B cell (primary cell): ENCODE data around the gene MMP8. TPM values are rescaled to one million over a fixed set of nuclear protein-coding genes. Genes with fewer than 3 reads are reported as not detected.

ENCODE experiments used
- ATAC-seq: fragments of 200-7000 bp; cut with Tn5 transposase; one replicate; pipeline ENCODE4 v1.10.0; 2021; ENCODE audit warnings: low read depth, mild to moderate bottlenecking, moderate number of reproducible peaks, moderate library complexity
- CTCF ChIA-PET: fragments of 350-600 bp; sonication (Branson Sonifier 250); formaldehyde crosslinking; loops from one replicate; lab custom pipeline; 2021; ENCODE audit warnings: antibody characterized with exemption, inconsistent platforms; lab: Charles Lee
- POLR2A ChIA-PET: fragments of 350-600 bp; sonication (Branson Sonifier 250); formaldehyde crosslinking; loops from one replicate; lab custom pipeline; 2021; ENCODE audit warnings: antibody characterized with exemption; lab: Charles Lee
- DNase-seq: peaks from one replicate; pipeline ENCODE4 v3.0.0; 2013
- H2AFZ ChIP-seq: 2 replicates; pipeline ENCODE4 v1.6.1; 2012; ENCODE audit warnings: mild to moderate bottlenecking, low read depth, low read length; ENCODE audit not compliant: insufficient read depth, poor library complexity, severe bottlenecking
- H3K27ac ChIP-seq, 2 donors: 1 replicate in 1 of 2; 2 replicates in 1 of 2; pipeline ENCODE4 v1.5.1; 2012 to 2013; ENCODE audit warnings: low read length in 2 of 2, mild to moderate bottlenecking in 2 of 2, moderate library complexity in 1 of 2
- H3K27me3 ChIP-seq, 4 experiments: fragments of 200-600 bp in 1 of 4; sonication (generic) in 1 of 4; replicated peaks in 1 of 4; 1 replicate in 2 of 4; 2 replicates in 2 of 4; pipeline versions ENCODE4 v1.6.1 to v1.7.0; 2013 to 2016; ENCODE audit warnings: low read length in 3 of 4, mild to moderate bottlenecking in 2 of 4, mixed read lengths in 1 of 4, moderate library complexity in 1 of 4; ENCODE audit not compliant: insufficient read depth in 4 of 4, control insufficient read depth in 3 of 4; ENCODE audit errors: control extremely low read depth in 1 of 4
- H3K36me3 ChIP-seq, 2 experiments: replicated peaks in 1 of 2; 1 replicate in 1 of 2; 2 replicates in 1 of 2; pipeline versions ENCODE4 v1.6.1 to v1.7.1; 2013; ENCODE audit warnings: low read length in 1 of 2; ENCODE audit not compliant: insufficient read depth in 2 of 2, control insufficient read depth in 1 of 2; ENCODE audit errors: control extremely low read depth in 1 of 2, extremely low read depth in 1 of 2
- H3K4me1 ChIP-seq, 2 donors: fragments of 200-600 bp in 1 of 2; sonication (generic) in 1 of 2; 1 replicate in 1 of 2; 2 replicates in 1 of 2; pipeline versions ENCODE4 v1.5.1 to v1.6.1; 2013 to 2017; ENCODE audit warnings: low read length in 2 of 2; ENCODE audit not compliant: control insufficient read depth in 2 of 2, insufficient read depth in 2 of 2
- H3K4me2 ChIP-seq: replicated peaks from 2 replicates; pipeline ENCODE3; 2012; ENCODE audit warnings: mild to moderate bottlenecking, low read depth, low read length; ENCODE audit not compliant: poor library complexity, severe bottlenecking
- H3K4me3 ChIP-seq, 5 experiments: fragments of 200-600 bp in 1 of 5; sonication (generic) in 1 of 5; 1 replicate in 3 of 5; 2 replicates in 2 of 5; pipeline versions ENCODE4 v1.5.1 to v1.7.0; 2011 to 2016; ENCODE audit warnings: low read length in 4 of 5, mild to moderate bottlenecking in 4 of 5, low read depth in 2 of 5, control low read depth in 1 of 5, moderate library complexity in 1 of 5; ENCODE audit not compliant: insufficient read depth in 1 of 5; ENCODE audit errors: control extremely low read depth in 1 of 5, extremely low read depth in 1 of 5
- H3K79me2 ChIP-seq: fragments of 200-600 bp; sonication (generic); one replicate; pipeline ENCODE4 v1.6.0; 2016; ENCODE audit warnings: low read length; ENCODE audit not compliant: control insufficient read depth, insufficient read depth
- H3K9ac ChIP-seq: fragments of 200-600 bp; sonication (generic); 2 replicates; pipeline ENCODE4 v1.6.1; 2017; ENCODE audit warnings: mild to moderate bottlenecking, low read length, moderate library complexity
- H3K9me3 ChIP-seq, 3 donors: one replicate each; pipeline versions ENCODE4 v1.6.1 to v1.7.1; 2013; ENCODE audit warnings: low read length in 2 of 3; ENCODE audit not compliant: control insufficient read depth in 2 of 3, insufficient read depth in 1 of 3; ENCODE audit errors: control extremely low read depth in 1 of 3
- H4K20me1 ChIP-seq: 2 replicates; pipeline ENCODE4 v1.6.0; 2012; ENCODE audit warnings: mild to moderate bottlenecking, low read length; ENCODE audit not compliant: insufficient read depth, control insufficient read depth, poor library complexity, severe bottlenecking
- H3K27ac Mint-ChIP-seq: one replicate; pipeline ENCODE4 v1.8.0; 2021; ENCODE audit warnings: mixed read lengths
- H3K27me3 Mint-ChIP-seq: one replicate; pipeline ENCODE4 v1.8.0; 2021; ENCODE audit warnings: mixed read lengths
- H3K4me1 Mint-ChIP-seq: one replicate; pipeline ENCODE4 v1.8.0; 2021; ENCODE audit warnings: mixed read lengths
- H3K4me3 Mint-ChIP-seq: one replicate; pipeline ENCODE4 v1.8.0; 2021; ENCODE audit warnings: mixed read lengths
- H3K9me3 Mint-ChIP-seq: one replicate; pipeline ENCODE4 v1.8.0; 2022; ENCODE audit warnings: mixed read lengths; ENCODE audit not compliant: insufficient read depth
- CTCF ChIP-seq: fragments of 200-600 bp; IDR thresholded peaks from one replicate; pipeline ENCODE4 v1.8.0; 2022; ENCODE audit warnings: antibody characterized with exemption, mild to moderate bottlenecking
- EZH2 ChIP-seq: IDR thresholded peaks from 2 replicates; pipeline ENCODE4 v1.6.1; 2012; ENCODE audit warnings: borderline replicate concordance, low read depth, mild to moderate bottlenecking, moderate library complexity, low read length; ENCODE audit not compliant: insufficient read depth, poor library complexity, severe bottlenecking
- WGBS: methylation state at CpG from one replicate; pipeline ENCODE4 v1.1.5; 2013; ENCODE audit warnings: missing lambda C conversion rate; ENCODE audit not compliant: insufficient coverage; 5-methylcytosine and 5-hydroxymethylcytosine counted together
- intact Hi-C: fragments of 100-400 bp; cut with micrococcal nuclease; formaldehyde crosslinking; loops from one replicate; pipeline ENCODE4 v1.10.0; 2022
- polyA plus RNA-seq: library from polyadenylated mRNA; depleted of rRNA; stranded (reverse); fragments of >200 nt; gene quantifications from 2 replicates; pipeline ENCODE4 v1.2.3, GENCODE V29; 2012
- total RNA-seq, 2 donors: library from RNA; stranded (reverse); fragments of 120-200 nt in 1 of 2; gene quantifications; 1 replicate in 1 of 2; 2 replicates in 1 of 2; pipeline versions ENCODE4 v1.2.3 to v1.2.4, GENCODE V29; 2013 to 2022

MMP8 gene
- total and polyA plus RNA-seq, 2 donors (not counting 1 experiment from before 2014, with no cell fraction given), result not detected

GRCh38 chr11:102722821-102723220 lies 1.9 kb downstream of the MMP8 start:
- POLR2A ChIA-PET, result no interaction called here
- peaks cover 14% of the 10 kb centered on the region for H3K27me3 Mint-ChIP-seq
- H3K4me3 Mint-ChIP-seq, result no peak overlapping the region
- Histone ChIP-seq H2AFZ (no peak overlapping the region), H3K4me3 (no peak overlapping the region), H3K79me2 (no peaks in the 10 kb centered on the region), H3K36me3 (no peaks in the 10 kb centered on the region), H3K27ac (no peak overlapping the region), H4K20me1 (no peaks in the 10 kb centered on the region), H3K4me2 (no peak overlapping the region), H3K4me1 (no peaks in the 10 kb centered on the region), H3K9me3 (no peaks in the 10 kb centered on the region), H3K9ac (no peak overlapping the region), H3K27me3 (peaks cover 0 to 3% (median 0%) of the 10 kb centered on the region in 4 experiments)
- ATAC-seq (no peak), DNase-seq (no peak)
- intact Hi-C loops, result loop anchor here (5.0 kb wide), 1 partner anchor 219 kb away; no protein-coding TSS in a partner anchor
- TF ChIP-seq CTCF, result no peak
- no peak for TF ChIP-seq EZH2
- H3K27ac Mint-ChIP-seq, result no peak overlapping the region
- CTCF ChIA-PET, result no interaction called here
- H3K9me3 Mint-ChIP-seq, result no peaks in the 10 kb centered on the region
- H3K4me1 Mint-ChIP-seq, result no peaks in the 10 kb centered on the region

DNA sequence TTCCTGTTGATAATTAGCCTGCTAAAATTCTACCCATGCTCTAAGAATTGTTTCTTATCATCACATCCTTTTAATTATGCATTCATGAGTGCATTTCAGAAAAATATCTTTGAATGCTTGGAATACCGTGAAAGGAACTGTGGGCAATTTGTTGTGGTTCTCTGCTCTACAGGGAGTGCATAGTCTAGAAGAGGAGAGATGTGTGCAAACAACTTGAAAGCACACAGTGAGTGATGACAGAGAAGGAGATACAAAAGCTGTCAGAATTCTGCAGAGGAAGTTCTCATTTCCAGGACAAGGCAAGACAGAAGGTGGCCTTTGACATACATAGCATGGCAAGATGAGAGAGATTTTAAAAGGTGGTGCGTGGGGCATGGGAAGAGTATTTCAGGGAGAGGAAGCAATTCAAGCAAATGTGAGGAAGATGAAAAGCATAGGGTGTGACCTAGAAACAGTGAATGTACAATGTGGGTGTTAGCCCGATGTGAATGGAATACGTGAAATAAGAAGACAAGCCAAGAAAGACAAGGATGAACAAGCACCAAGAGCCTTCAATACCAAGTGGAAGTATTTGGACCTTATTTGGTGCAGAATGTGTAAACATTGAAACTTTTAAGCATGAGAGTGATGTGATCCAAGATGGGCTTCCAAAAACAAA lies 5.0 kb downstream of the MMP8 start:
- Histone ChIP-seq H3K9me3 (no peaks in the 10 kb centered on the region), H3K4me3 (no peak overlapping the region), H3K79me2 (no peaks in the 10 kb centered on the region), H3K27ac (no peak overlapping the region), H2AFZ (no peak overlapping the region), H3K4me2 (no peak overlapping the region), H4K20me1 (no peaks in the 10 kb centered on the region), H3K27me3 (peaks cover 0 to 3% (median 0%) of the 10 kb centered on the region in 4 experiments), H3K36me3 (no peaks in the 10 kb centered on the region), H3K4me1 (peaks cover 0 to 8% of the 10 kb centered on the region in 2 donors), H3K9ac (no peak overlapping the region)
- H3K27ac Mint-ChIP-seq, result no peak overlapping the region
- WGBS, result 75% methylated on average over 4 of the region's 4 CpGs
- TF ChIP-seq CTCF (no peak), EZH2 (no peak)
- ChIA-PET CTCF (interaction anchor here (1.4 kb wide), 1 partner anchor 15 kb away, joined by 3 read pairs; no protein-coding TSS in a partner anchor), POLR2A (no interaction called here)
- H3K9me3 Mint-ChIP-seq, result no peaks in the 10 kb centered on the region
- no peak for DNase-seq
- no peak for ATAC-seq
- peaks cover 22% of the 10 kb centered on the region for H3K27me3 Mint-ChIP-seq
- no peak overlapping the region for H3K4me3 Mint-ChIP-seq
- no peaks in the 10 kb centered on the region for H3K4me1 Mint-ChIP-seq
- intact Hi-C loops, result loop anchor here (5.0 kb wide), 1 partner anchor 223 kb away; no protein-coding TSS in a partner anchor
